ENCODE data around the gene KIAA1958.

DNA sequence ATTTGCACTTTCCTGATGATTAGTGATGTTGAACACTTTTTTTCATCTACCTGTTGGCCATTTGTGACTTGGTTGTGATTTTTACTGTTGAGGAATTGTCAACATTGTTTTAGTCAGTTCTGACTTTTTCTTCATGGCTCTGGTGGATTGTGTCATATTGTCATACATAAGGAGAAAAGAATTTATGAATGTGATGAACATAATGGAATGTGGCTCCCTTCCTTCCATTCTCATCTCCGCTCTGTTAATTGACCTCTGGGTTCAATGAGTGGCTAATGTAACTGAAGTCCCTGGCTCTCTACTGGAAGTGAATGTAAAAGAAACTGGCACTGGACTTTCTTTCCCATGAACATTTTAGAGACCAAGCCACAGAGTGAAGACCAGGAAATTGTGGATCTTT, 49.2 kb downstream of the KIAA1958 start:
- TF ChIP-seq EZH2 (IDR thresholded peaks at IDR 0.05; ENCODE audit: low read depth, unreplicated experiment) (no peak), EZH2phosphoT487 (IDR thresholded peaks at IDR 0.05; ENCODE audit: unreplicated experiment) (no peak), NANOG (IDR thresholded peaks at IDR 0.05; ENCODE audit: borderline replicate concordance) (no peak), JUNB (IDR thresholded peaks at IDR 0.05; ENCODE audit: unreplicated experiment) (no peak), POLR2AphosphoS5 (IDR thresholded peaks at IDR 0.05; ENCODE audit: low read depth) (no peak)
- TF ChIP-seq, protein P1, sequence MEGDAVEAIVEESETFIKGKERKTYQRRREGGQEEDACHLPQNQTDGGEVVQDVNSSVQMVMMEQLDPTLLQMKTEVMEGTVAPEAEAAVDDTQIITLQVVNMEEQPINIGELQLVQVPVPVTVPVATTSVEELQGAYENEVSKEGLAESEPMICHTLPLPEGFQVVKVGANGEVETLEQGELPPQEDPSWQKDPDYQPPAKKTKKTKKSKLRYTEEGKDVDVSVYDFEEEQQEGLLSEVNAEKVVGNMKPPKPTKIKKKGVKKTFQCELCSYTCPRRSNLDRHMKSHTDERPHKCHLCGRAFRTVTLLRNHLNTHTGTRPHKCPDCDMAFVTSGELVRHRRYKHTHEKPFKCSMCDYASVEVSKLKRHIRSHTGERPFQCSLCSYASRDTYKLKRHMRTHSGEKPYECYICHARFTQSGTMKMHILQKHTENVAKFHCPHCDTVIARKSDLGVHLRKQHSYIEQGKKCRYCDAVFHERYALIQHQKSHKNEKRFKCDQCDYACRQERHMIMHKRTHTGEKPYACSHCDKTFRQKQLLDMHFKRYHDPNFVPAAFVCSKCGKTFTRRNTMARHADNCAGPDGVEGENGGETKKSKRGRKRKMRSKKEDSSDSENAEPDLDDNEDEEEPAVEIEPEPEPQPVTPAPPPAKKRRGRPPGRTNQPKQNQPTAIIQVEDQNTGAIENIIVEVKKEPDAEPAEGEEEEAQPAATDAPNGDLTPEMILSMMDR (conservative IDR thresholded peaks at IDR 0.05; ENCODE audit: low read depth in 2 of 2) = no peak
- TF ChIP-seq, protein P2, sequence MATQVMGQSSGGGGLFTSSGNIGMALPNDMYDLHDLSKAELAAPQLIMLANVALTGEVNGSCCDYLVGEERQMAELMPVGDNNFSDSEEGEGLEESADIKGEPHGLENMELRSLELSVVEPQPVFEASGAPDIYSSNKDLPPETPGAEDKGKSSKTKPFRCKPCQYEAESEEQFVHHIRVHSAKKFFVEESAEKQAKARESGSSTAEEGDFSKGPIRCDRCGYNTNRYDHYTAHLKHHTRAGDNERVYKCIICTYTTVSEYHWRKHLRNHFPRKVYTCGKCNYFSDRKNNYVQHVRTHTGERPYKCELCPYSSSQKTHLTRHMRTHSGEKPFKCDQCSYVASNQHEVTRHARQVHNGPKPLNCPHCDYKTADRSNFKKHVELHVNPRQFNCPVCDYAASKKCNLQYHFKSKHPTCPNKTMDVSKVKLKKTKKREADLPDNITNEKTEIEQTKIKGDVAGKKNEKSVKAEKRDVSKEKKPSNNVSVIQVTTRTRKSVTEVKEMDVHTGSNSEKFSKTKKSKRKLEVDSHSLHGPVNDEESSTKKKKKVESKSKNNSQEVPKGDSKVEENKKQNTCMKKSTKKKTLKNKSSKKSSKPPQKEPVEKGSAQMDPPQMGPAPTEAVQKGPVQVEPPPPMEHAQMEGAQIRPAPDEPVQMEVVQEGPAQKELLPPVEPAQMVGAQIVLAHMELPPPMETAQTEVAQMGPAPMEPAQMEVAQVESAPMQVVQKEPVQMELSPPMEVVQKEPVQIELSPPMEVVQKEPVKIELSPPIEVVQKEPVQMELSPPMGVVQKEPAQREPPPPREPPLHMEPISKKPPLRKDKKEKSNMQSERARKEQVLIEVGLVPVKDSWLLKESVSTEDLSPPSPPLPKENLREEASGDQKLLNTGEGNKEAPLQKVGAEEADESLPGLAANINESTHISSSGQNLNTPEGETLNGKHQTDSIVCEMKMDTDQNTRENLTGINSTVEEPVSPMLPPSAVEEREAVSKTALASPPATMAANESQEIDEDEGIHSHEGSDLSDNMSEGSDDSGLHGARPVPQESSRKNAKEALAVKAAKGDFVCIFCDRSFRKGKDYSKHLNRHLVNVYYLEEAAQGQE (IDR thresholded peaks at IDR 0.05; ENCODE audit: unreplicated experiment) = no peak
- TF ChIP-seq, protein P3, sequence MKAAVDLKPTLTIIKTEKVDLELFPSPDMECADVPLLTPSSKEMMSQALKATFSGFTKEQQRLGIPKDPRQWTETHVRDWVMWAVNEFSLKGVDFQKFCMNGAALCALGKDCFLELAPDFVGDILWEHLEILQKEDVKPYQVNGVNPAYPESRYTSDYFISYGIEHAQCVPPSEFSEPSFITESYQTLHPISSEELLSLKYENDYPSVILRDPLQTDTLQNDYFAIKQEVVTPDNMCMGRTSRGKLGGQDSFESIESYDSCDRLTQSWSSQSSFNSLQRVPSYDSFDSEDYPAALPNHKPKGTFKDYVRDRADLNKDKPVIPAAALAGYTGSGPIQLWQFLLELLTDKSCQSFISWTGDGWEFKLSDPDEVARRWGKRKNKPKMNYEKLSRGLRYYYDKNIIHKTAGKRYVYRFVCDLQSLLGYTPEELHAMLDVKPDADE (IDR thresholded peaks at IDR 0.05) = no peak
